Hindlimb muscle (tissue), 1 donor: ENCODE data around the gene PRIMPOL. TPM values are rescaled to one million over a fixed set of nuclear protein-coding genes. Genes with fewer than 3 reads are reported as not detected.
"Not testable (repeated sequence)": the region's sequence is repeated elsewhere in the genome, so short reads cannot be mapped to it uniquely, and the experiment has no call there.

Source experiments
- DNase-seq: peaks from one replicate; pipeline ENCODE4 v3.0.0-alpha.2; 2013
- polyA plus RNA-seq: library from polyadenylated mRNA; unstranded; fragments of 120-200 nt; gene quantifications from one replicate; pipeline ENCODE4 v1.2.1, GENCODE V29; 2013; ENCODE audit not compliant: insufficient read length

Gene PRIMPOL
- polyA plus RNA-seq, 1 donor = 29.4 TPM

DNA sequence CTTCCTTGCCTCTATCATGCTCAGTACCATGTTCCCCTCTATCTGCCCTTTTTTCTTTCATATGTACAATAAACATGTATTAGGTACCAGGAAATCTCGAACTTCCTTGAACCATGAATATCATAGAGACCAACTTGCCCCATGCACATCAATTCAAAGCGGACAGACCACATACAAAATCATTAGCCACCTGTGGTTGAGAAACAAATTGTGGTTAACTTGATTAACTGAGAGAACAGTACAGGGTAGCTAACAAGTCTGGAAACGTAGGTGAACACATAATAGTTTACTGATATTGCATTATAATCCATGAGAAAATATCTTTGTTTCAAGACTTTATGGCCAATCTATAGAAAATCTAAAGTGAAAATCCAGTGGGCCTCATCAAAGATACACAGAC is 8.5 kb upstream of the PRIMPOL start:
- no peak for DNase-seq

DNA sequence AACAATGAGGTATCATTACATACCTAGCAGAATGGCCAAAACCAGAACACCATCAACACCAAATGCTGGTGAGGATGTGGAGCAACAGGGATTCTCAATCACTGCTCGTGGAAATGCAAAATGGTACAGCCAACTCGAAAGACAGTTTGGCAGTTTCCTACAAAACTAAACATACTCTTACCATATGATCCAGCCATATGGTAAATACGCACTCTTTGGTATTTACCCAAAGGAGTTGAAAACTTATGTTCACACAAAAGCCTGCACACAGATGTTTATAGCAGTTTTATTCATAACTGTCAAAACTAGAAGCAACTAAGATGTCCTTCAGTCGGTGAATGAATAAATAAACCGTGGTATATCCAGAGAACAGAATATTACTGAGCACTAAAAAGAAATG is 8.1 kb upstream of the PRIMPOL start:
- DNase-seq = no peak

DNA sequence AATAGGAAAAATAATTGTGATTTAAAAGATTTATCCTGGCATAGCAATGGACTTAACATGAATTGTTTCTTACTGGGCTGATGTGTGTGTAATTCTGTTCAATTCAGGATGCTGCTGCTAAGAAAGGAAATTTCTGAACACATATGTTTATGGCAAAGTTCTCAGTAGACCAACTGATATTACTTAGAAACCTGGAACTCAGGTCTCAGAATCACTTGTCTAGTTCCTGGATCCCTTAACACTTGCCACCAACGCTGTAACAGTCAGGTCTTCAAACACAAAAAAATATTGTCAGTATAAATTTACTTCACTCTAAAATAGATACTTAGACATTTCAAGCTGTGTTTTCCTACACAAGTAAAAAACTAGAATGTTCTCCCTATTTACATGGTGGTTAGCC is 5.8 kb upstream of the PRIMPOL start:
- DNase-seq = no peak

DNA sequence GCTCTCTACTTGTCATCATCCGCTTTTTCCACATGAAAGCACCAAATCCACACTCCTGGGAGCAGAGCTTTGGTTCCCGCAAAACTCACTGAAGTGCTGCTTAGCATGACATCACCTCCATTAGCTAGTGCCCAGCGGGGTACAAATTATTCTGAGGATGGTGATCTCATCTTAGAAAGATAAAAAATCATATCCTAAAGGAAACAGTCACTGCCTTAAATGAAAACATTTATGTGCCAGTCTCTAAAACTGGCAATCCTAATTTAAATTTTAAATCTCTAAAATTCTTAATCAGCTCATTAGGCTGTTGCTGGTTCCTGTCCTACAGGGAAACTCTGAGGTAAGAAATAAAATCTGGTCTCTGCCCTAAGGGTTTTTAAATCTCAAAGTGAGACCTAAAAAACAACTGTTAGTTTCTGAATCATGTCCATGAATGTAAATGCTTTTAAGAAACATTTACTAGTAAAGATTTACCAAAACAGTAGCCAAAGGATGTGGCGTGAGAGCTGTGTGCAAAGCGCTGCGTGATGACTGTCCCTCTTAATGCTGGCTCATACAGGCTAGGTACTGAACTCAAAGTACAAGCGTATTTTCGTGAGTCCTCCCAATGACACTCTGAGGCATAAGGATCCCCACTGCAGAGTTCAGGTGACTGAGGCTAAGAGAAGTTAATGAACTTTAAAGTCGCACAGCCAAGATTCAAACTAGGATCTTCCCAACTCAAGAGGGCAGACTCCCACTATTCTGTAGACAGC is 4.8 kb upstream of the PRIMPOL start:
- DNase-seq = no peak

DNA sequence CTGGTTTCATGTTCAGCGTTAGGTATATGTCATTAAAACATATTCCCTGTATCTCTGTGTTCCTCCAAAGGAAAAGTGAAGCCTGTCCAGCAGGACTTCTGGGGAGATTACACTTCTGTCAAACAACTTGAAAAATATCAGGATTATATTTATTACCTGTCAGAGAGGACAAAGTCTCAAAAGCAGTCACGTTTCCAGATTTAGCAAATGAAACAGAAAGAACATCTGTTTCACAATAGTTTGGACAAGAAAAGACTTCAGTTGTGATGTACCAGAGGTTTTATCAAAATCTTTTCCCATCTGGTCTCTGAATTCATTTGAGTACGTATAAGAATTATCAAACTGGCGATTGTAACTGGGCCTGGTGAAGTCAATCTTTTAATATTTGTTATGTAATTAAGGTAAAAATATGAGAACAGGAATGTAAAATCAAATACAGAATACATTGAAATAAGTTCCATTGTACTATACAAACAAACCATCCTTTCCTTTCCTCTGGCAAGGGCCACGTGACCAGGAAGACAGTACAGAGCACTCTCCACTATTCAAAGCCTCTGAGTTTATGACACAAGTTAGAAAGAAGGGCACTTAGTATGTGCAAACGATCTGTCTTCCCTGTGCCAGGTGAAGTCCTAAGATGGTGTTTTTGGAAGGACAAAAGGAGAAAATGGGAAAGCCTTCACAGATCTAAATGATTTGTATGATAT is 3.5 kb upstream of the PRIMPOL start:
- DNase-seq = no peak

DNA sequence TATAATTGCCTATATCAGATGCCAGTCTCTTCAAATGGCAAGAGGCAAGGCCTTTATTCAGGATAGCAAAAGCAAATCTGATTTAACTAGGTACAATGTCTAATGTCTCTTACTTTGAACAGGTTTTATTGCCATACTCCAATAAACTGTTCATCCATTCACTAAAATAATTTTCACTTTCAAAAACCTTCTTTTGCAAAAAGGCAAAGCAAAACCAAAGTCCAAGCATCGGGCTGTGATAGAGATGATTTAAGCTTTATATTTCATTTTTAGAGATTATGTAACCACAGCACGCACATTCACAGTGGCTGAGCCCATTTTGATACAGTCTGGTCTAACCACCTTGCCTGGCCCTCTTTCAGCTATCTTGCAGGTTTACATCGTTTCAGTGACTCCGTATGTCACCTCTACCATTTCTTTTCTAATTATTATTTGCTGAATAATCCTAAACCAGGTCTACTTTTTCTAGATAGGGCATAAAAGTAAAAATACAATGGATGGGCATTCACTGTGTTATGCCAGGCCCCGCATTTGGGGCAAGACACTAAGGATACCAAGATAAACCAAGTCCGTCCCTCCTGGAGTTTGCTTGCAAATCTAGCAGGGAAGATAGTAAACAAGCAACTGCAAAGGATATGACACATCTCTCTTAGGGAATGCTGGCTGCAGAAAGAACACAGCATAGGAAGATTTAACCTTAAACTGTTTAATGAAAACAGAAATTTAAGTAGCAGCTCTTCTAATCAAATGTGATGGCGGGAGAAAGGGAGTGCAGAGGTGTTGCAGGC is 2.1 kb upstream of the PRIMPOL start:
- no peak for DNase-seq

DNA sequence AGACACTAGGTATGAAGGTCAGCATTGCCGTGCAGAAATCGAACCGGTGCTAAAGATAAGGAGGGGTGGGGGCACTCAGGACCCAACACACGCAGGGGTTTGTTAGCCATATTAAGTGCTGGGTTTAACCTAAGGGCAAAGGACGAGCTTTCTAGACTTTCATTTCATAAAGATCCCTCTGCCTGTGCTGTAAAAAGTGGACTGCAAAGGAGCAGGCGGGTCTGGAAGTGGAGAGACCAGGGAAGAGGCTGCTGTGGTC is 1.6 kb upstream of the PRIMPOL start:
- DNase-seq = no peak

DNA sequence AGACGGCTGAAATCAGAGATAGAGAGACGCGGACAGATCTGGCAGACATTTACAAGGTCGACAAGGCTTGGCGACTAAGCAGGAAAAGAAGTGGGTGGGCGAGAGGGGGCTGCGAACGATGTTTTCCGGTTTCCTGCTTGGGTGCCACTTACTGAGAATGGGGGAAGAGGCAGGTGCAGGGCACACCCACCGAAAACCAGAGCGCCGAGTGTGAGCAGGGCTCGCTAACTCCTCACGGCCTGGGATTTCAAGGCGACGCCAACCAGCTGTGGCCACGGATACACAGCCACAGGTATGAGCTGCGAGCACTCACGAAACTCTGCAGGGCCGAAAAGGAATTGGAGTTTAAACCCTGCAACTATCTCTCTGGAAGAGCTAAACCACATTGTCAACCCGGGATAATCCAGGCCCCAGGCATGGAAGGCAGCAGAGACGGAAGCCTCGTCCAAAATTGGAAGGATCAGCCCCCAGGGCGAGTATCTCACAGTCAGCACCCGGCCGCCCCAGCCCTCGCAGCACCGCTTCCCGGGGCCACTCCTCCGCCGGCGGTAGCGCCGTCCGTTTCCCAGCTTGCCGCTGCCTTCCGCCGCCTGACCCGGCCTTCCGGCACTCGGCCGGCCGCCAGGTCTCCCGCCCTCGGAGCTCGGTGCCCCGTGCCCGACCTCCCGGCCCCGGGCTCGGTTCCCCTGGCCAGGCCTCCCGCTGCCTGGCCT is 1.1 kb upstream of the PRIMPOL start:
- DNase-seq = peak; percentile 61

DNA sequence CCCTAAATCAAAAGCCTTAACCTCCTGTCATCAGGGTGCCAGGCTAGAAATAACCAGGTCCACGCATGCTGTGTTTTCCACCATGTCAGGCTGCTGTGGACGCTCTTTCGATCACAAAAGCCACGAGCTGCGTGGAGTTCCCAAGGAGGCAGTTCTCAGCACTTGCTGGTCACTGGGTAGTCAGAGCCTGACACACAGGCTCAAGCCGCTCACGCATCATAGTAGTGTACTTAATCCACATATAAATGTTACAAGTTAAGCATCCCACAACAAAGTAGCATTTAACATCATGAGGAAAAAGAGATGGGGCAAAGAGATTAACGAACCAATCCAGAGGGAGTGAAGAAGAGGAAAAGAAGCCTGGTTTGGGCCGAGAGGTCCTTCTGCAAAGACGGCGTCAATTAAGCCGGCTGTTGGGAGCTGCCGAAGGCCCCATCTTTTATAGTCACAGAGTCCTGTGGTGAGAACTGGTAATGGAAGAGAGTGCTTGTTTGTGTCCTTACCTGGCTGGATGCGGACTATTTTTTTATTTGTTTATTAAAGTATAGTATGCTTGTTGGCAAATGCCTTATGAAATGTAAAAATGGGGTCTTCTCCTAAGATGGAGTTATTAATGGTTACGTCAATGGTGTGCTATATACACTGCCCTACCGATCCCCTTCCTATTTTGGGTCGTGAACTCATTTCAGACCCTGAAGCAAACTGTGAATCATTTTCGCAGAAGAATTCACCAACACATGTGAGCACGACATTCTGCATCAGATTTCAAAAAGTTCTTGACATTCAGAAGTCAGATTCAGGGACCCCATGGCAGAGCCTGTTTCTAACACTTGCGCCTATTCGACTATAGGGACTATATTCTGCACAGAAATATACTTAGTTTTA is 675 bp downstream of the PRIMPOL start:
- peak; percentile 12 for DNase-seq

DNA sequence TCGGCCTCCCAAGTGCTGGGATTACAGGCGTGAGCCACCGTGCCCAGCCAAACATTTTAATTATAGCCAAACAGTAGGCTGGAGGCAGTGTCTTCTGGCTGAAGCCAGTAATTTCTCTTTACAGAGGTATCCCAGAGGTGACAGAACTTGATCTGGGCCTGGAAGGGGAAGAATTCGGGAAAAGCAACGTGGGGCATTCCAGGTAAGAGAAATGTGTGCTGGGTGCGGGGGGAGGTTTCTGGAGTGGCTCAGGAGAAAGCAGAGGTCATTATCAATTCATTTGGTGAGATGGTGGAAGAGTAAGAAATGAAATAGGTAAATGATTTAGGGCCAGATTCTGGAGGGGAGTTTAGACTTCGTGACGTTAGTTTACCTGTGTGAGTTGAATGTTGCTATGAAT is 2.4 kb downstream of the PRIMPOL start:
- DNase-seq = no peak

DNA sequence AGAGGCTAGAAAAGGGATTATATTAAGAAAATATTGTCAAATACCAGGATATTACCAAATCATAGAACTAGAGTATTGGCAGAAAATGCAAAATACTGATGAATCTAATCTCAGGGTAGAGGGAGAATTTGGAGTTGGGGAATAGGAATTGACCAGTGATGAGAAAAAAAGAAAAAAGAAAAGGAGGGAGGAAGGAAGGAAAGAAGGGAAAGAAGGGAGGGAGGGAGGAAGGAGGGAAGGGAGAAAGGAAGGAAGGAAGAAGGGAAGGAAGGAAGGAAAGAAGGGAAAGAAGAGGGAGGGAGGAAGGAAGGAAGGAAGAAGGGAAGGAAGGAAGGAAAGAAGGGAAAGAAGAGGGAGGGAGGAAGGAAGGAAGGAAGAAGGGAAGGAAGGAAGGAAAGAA is 3.1 kb downstream of the PRIMPOL start:
- DNase-seq = not testable (repeated sequence)

DNA sequence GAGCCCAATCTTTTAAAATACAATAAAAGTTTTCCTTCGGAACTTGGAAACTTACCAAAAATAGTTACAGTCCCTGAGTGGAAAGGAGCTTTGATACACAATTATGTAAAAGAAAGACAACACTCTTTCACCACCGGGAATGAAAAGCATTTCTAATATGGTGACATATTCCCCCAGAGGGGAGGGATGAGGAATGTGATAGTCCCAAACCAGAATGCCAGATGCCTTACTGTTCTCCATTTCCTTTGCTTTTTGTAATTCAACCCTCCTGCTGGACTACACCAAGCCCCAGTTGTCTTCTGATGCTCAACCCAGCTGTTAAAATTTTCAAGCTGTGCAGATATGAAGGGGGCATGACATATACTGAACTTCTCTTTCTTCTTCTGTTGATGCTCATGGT is 4.1 kb downstream of the PRIMPOL start:
- no peak for DNase-seq

DNA sequence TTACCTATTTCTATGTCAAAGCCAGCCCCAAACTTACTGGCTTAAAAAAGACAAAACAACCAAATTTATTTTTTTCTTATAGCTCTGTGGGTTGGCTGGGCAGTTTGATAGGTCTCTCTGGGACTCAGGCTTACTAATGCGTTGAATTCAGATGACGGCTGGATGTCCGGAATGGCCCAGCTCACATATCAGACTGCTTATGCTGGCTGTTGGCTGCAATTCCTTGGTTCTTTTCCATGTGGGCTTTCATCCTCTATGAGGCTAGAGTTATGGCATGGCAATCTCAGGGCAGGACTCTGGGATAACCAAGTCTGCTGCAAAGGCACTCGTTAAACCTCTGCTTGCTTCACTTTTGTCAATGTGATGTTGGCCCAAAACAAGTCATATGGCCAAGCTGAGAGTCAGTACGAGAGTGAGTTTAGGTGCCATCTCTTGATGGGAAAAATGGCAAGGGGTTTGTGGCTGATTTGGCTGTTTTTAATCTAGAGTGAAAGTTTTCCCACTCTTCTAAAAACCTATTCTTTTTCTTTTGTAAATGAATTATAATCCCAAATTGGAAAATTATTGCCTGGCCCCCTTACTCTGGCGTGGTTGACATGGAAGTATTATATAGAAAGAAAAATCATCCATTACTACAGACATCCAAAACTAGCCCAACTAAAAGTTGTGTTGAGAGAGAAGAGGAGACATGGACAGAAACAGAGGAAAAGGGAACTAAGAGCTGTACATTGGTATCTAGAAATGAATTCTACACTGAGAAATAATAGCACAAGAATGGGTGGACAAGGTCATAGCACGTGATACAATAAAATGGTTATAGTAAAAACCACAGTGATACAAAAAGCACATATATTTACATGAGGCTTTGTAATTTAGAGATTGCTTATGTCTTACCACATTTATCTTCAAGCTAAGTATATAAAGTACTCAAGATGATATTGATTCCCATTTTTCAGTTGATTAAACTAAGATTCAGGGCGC is 6.6 kb downstream of the PRIMPOL start:
- DNase-seq = peak; percentile 29

DNA sequence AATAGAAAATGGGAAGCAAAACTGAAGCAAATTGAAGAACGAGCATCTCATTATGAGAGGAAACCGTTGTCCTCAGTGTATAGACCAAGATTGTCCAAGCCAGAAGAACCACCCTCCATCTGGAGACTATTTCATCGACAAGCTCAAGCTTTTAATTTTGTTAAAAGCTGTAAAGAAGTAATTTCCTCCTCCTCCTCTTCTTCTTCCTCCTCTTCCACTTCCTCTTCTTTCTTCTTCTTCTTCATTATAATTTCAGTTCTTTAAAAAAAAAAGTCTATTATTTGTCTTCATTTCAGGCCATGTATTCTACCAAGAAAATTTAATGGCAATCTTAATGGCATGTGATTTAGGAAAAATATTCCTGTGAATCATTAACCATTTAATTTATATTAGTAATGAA is 7.6 kb downstream of the PRIMPOL start:
- DNase-seq = no peak

DNA sequence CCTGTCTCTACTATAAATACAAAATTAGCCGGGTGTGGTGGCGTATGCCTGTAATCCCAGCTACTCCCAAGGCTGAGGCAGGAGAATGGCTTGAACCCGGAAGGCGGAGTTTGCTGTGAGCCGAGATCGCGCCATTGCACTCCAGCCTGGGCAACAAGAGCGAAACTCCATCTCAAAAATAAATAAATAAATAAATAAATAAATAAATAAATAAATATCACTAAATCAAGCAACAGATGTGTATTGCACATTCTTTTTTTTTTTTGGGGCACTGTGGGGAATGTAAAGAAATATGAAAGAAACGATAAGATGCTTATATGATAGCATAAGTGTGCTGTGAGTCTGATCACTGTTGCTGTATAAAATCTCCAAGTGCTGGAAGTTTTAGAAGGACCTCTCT is 8.3 kb downstream of the PRIMPOL start:
- DNase-seq = not testable (repeated sequence)

DNA sequence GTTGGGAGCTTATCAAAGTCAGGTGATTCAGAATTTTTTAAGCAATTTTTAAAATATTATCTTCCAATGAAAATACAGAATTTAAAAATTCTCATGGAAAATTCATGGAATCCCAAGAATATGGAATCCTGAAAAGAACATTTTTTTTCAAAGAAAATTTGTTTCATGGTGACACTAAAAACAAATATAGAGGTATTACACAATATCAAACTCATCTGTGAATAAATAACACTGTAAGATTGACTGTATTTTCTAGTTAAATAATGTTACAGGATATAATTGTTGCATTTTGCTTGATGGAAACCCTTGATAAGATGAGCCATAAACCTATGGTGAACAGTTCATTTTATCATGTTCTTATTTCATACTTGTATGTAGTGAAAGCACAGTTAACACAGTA is 11.4 kb downstream of the PRIMPOL start:
- DNase-seq = no peak

DNA sequence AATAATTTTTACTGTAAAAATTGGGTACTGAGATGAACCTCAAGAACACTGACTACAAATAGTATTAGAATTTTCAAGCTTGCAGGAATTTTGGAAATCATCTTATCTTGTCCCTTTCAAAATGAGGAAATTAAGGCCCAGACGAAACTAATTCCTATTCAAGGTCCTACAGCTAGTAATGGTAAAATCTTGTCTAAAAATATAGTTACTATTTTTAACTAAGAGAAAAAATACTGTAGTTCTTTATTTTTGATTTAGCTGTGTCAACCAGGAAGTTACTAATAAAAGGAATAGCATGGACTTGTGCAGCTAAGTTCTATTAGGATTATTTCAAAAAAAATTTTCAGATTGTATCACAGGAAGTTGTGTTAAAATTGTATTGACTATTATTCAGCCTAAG is 12.7 kb downstream of the PRIMPOL start:
- no peak for DNase-seq

DNA sequence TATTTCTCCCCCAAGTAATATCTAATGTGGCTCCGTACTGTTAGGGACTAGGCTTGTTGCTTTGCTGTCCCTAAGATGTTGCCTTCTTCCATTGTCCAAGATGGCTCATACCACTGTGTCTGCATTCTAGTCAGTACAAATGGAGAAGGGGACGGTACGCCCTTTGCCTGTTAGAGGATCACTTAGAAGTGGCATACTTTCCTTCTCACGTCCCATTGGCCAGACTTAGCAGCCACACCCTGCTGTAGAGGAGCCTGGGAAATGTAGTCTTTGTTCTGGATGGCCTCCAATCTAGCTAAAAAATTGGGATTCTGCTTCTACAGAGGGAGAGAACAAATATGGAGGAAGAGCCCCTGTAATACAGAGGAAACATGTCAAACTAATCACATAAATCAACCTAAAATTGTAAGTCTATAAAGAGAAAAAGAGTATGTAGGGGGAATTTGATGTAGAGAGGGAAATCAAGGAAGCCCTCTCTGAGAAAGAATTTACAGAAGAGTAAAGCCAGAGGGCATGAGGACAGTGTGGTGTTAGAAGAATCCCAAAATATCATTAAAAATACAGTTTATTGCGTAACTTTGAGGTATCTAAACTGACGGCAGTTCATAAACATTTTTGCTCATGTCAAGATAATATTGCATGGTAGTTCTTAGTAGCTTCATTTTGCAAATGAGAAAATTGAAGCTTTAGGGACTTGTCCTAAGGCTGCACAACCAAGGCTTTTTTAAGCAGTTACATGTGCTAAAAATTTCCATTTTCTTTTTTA is 15.1 kb downstream of the PRIMPOL start:
- DNase-seq = no peak

DNA sequence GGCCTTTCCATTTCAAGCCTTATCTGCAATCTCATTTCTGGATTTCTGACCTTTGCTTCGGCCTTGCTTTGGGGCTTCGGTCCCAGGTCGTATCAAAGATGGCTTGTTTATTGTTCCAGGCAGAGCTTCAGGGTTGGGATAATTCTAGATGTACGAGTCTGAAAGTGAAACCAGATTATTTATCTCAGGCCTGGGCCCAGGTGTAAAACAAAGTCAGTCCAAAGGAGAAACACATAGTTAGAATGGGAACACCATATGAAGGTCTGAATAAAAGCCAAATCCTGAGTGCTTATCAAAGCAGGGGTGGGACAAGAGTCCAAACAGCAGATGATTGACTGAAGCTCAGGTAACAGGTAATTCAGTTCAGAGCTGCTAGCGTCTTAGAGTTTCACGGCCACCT is 17.1 kb downstream of the PRIMPOL start:
- no peak for DNase-seq

DNA sequence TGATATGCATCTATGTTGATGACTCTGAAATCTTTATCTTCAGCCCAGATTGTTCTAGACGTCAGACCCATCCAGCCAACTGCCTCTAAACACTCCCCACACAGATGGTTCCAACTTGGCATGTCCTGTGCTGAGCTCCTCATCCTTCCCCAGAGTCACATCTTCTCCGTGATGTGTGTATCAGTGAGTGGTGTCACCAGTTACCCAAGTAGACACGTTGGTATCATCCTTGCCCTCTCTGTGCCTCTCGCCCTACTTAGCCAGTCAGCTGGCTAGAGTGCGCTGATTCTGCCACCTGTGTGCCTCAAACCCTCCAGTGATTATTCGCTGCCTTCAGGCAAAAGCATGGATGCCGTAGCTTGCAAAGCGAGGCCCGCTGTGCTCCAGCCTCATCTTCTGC is 18.6 kb downstream of the PRIMPOL start:
- no peak for DNase-seq
